ENCODE measurements around the gene CKAP4.
A peak's percentile ranks its signal among the peaks of the same experiment; 100 is the strongest.

The CKAP4 gene

DNA sequence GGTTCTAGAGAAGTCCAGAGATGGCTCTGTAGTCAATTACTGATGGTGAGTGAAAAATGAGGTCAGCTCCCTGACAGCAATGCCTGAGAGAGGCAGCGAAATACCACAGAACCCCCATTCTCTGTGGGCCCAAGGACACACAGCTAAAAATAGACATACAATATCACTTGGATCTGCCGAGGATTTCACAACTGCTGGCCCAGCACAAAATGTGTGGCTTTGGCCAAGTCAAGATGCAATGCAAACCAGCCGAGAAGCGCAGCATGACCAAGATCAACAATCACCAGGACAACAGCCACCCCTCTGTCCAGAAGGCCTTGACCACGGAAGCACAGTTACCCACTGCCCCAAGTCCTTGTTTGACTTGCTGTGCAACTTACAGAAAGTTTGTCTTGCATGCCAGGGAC is 52.2 kb downstream of the CKAP4 start:
- DNase-seq = no peak

DNA sequence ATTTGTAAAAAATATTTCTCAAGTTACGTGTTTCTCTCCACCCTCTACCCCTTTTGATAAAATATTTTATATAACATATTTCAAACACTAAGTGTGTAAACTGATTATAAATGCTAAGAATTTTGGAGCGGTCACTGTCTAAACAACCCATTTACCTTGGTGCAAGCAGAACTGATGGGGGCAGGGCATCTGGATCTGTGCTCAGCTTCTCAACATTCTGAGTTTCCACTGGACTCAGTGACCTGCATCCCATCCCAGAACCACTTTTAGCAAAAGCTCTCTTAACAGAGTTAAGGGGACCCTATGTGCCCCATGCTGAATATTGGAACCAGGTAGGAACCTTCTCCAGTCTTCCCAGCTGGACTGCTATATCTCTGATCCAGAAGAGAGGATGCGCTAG is 53.5 kb downstream of the CKAP4 start:
- no peak for DNase-seq

GRCh38 chr12:106193394-106194215 is 54.2 kb downstream of the CKAP4 start:
- no peak for DNase-seq

GRCh38 chr12:106192659-106193393 is 55.0 kb downstream of the CKAP4 start:
- no peak for DNase-seq

GRCh38 chr12:106190581-106190980 is 57.2 kb downstream of the CKAP4 start:
- DNase-seq = peak; percentile 35

DNA sequence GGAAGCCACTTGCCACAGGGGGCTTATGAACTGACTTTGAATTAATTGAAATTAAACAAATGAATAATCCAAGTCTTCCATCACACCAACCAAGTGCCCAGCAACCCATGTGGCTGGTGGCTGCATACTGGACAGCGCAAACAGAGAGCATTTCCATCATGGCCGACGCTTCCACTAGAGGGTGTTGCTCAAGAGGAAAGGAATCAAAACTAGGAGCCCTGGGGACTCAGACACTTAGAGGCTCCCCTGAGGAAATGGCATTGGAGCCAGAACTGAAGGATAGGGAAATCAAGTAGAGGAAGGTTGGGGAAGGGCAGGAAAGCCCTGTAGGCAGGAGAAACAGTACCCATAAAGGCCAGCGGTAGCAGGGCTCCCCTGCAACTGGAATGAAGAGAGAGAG is 58.5 kb downstream of the CKAP4 start:
- DNase-seq = no peak

DNA sequence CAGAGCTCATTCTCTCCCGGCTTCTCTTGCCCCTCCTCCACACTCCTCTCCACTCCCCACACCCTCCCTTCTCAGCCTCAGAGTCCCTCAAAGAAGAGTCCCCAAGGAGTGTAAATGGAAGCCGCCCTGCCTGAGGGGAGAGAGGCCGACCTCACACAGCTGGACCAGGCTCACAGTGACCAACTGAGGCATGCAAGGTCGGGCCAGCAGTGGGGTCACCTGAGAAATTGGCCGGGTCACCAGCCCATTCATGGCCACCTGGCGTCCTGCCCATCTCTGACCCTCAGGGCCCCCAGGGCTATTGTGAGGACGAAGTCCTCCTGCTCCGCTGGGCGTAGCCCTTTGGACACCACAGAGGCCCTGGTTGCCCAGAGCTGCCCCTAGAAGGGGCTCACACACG is 59.6 kb downstream of the CKAP4 start:
- no peak for DNase-seq
